Measurements from ENCODE around the gene FUZ. TPM values are rescaled to one million over a fixed set of nuclear protein-coding genes. Genes with fewer than 3 reads are reported as not detected.

FUZ gene
- total RNA-seq, 1 donor from 2014 or later, result 23.9 TPM

- no peak for DNase-seq (ENCODE audit: low read depth, low spot score)
Observed at GRCh38 chr19:49758292-49758691, 54.8 kb downstream of the FUZ start.

Other genes with a start within 250 kb of the FUZ start
- gene NOSIP, start 232.7 kb downstream of the FUZ start, total RNA-seq, result 107 and 113 TPM in 2 replicates
- gene PRRG2, start 232.0 kb downstream of the FUZ start, total RNA-seq, result 3.1 and 4.1 TPM in 2 replicates
- gene PRR12, start 222.1 kb downstream of the FUZ start, total RNA-seq, result 1.8 and 2.0 TPM in 2 replicates
- 45.8 and 54.9 TPM in 2 replicates for gene RRAS, start 173.1 kb downstream of the FUZ start, total RNA-seq
- gene SCAF1, start 171.1 kb downstream of the FUZ start, total RNA-seq, result 10.7 and 12.0 TPM in 2 replicates
- 51.4 and 85.1 TPM in 2 replicates for gene IRF3, start 147.4 kb downstream of the FUZ start, total RNA-seq
- 6.8 and 11.4 TPM in 2 replicates for gene BCL2L12, start 147.4 kb downstream of the FUZ start, total RNA-seq
- 476 and 582 TPM in 2 replicates for gene PRMT1, start 136.0 kb downstream of the FUZ start, total RNA-seq
- 0.40 and 0.74 TPM in 2 replicates for gene ADM5, start 123.7 kb downstream of the FUZ start, total RNA-seq
- gene CPT1C, start 122.2 kb downstream of the FUZ start, total RNA-seq, result 20.0 and 24.7 TPM in 2 replicates
- gene TSKS, start 50.0 kb downstream of the FUZ start, total RNA-seq, result not detected in 2 replicates
- gene AP2A1, start 46.3 kb downstream of the FUZ start, total RNA-seq, result 65.3 and 65.6 TPM in 2 replicates
- gene MED25, start 5.0 kb upstream of the FUZ start, total RNA-seq, result 13.1 and 13.8 TPM in 2 replicates
- 47.3 and 65.2 TPM in 2 replicates for gene PTOV1, start 37.9 kb upstream of the FUZ start, total RNA-seq
- 47.2 and 48.2 TPM in 2 replicates for gene PNKP, start 54.3 kb upstream of the FUZ start, total RNA-seq
- gene AKT1S1, start 64.1 kb upstream of the FUZ start, total RNA-seq, result 7.6 and 11.2 TPM in 2 replicates
- gene TBC1D17, start 64.4 kb upstream of the FUZ start, total RNA-seq, result 7.1 and 7.3 TPM in 2 replicates
- gene IL4I1, start 83.6 kb upstream of the FUZ start, total RNA-seq, result 3.3 and 4.7 TPM in 2 replicates
- 5.1 and 5.2 TPM in 2 replicates for gene ATF5, start 115.9 kb upstream of the FUZ start, total RNA-seq
- 33.8 and 49.8 TPM in 2 replicates for gene NUP62, start 116.2 kb upstream of the FUZ start, total RNA-seq
- not detected in 2 replicates for gene SIGLEC11, start 147.9 kb upstream of the FUZ start, total RNA-seq
- 16.4 and 22.4 TPM in 2 replicates for gene VRK3, start 212.1 kb upstream of the FUZ start, total RNA-seq
- 7.3 and 10.4 TPM in 2 replicates for gene ZNF473, start 212.7 kb upstream of the FUZ start, total RNA-seq

Data from pulmonary artery endothelial cell (primary cell).